GM12872 (cell line): Measurements from ENCODE around the gene MILR1.

Experiments used
- CTCF ChIP-seq: IDR thresholded peaks from 3 replicates; pipeline ENCODE4 v1.5.1; 2011; ENCODE audit warnings: low read depth, mild to moderate bottlenecking, low read length, moderate library complexity; ENCODE audit not compliant: insufficient read depth

Gene MILR1

GRCh38 chr17:64470625-64471024 is 21.7 kb downstream of the MILR1 start:
- no peak for TF ChIP-seq CTCF

GRCh38 chr17:64471440-64471839 is 22.5 kb downstream of the MILR1 start:
- TF ChIP-seq CTCF: no peak

- TF ChIP-seq CTCF: no peak
Observed at GRCh38 chr17:64472564-64472963, 23.6 kb downstream of the MILR1 start.

- no peak for TF ChIP-seq CTCF
Observed at GRCh38 chr17:64477849-64478248, 28.9 kb downstream of the MILR1 start.

- no peak for TF ChIP-seq CTCF
Observed at GRCh38 chr17:64480951-64481350, 32.0 kb downstream of the MILR1 start.

GRCh38 chr17:64484380-64484779 is 35.5 kb downstream of the MILR1 start:
- no peak for TF ChIP-seq CTCF

- TF ChIP-seq CTCF: no peak
Observed at GRCh38 chr17:64488301-64488700, 39.4 kb downstream of the MILR1 start.
